Measurements from ENCODE around the gene PTPRQ. TPM values are rescaled to one million over a fixed set of nuclear protein-coding genes. Genes with fewer than 3 reads are reported as not detected.

The PTPRQ gene
- total and polyA plus RNA-seq, 2 of the 8 experiments (the other 6 are each of a cell fraction or from before 2014, with no cell fraction given): not detected

DNA sequence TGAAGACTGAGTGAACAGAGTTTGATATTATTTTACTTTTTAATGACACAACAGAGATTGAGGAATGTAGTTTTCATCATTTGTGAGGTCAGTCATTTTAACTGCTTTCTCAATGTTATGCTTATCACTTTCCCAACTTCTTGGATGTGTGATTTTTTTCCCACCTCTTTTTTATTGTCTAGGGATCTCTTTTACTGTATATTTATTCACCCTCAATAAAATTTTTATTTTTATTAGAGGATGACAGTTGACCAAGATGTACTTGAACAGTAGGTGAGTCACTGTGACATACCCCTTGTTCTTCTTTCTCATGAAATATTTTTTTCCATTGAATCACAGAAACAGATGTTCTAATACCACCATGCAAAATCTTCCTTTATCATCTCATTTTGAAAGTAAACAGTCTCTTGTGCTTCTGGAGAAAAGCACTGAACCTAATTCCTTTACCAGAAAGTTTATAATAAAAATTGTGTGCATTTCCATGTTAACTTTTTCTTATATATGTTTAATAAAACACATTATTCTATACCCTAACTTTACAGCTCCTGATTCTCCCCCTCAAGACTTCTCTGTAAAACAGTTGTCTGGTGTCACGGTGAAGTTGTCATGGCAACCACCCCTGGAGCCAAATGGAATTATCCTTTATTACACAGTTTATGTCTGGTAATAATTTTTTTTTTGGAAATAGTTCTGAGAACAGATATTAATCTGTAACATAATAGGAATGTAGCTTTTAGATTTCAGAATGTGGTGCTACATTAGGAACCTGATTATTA lies 65.9 kb downstream of the PTPRQ start:
- no peaks in the 10 kb centered on the region for H3K79me1 ChIP-seq (ENCODE audit: low read depth, low read length)
- H2AFZ ChIP-seq (ENCODE audit: low read length): no peak overlapping the region
- 80% methylated on average over 1 of the region's 1 CpG; no CpG with 5 or more reads in 1 of the 2 experiments for WGBS, 2 experiments (ENCODE audit: extremely low coverage in 1 of 2, insufficient coverage in 1 of 2, insufficient read length in 1 of 2, insufficient replicate concordance in 2 of 2, low coverage in 1 of 2, low lambda C conversion rate in 2 of 2, missing lambda C conversion rate in 1 of 2)
- H3K79me2 ChIP-seq (ENCODE audit: control insufficient read depth in 1 of 2, insufficient read depth in 2 of 2, low read length in 2 of 2): no peaks in the 10 kb centered on the region
- no peaks in the 10 kb centered on the region; a peak in 1 of 7 replicates for H3K4me1 ChIP-seq (replicated peaks in 1 of 4; ENCODE audit: control insufficient read depth in 3 of 4, insufficient read depth in 4 of 4, low read length in 3 of 4)
- no peak overlapping the region for H3K18ac ChIP-seq (ENCODE audit: extremely low read depth, low read length)
- ChIA-PET POLR2A (ENCODE audit: partially characterized antibody) (interaction anchor here (0.6 kb wide), 1 partner anchor 24 kb away, joined by 3 read pairs; no protein-coding TSS in a partner anchor), CTCF (ENCODE audit: partially characterized antibody) (interaction anchor here (0.8 to 1.4 kb wide), 2 partner anchors 8 to 201 kb away, joined by 3 to 4 read pairs; no protein-coding TSS in a partner anchor)
- H3K9me3 ChIP-seq (ENCODE audit: insufficient read depth in 2 of 2, low read depth in 1 of 2, low read length in 1 of 2): no peaks in the 10 kb centered on the region
- FAIRE-seq (no peak), DNase-seq (ENCODE audit: low read depth in 1 of 2, low spot score in 2 of 2) (no peak)
- no peak overlapping the region for H3K27ac ChIP-seq (ENCODE audit: low read depth, low read length)
- no peak overlapping the region for H2BK5ac ChIP-seq (ENCODE audit: low read depth, low read length)
- no peaks in the 10 kb centered on the region for H3K23me2 ChIP-seq (ENCODE audit: low read depth, low read length)
- H4K5ac ChIP-seq (ENCODE audit: insufficient read length, low read depth, low read length): no peak overlapping the region
- no peak overlapping the region for H3K9ac ChIP-seq (replicated peaks in 1 of 4; ENCODE audit: extremely low read depth in 1 of 4, low read depth in 3 of 4, low read length in 3 of 4)
- H4K8ac ChIP-seq (ENCODE audit: extremely low read depth, insufficient read depth, low read length): no peak overlapping the region
- H2BK15ac ChIP-seq (ENCODE audit: low read length): no peak overlapping the region
- H3K4me2 ChIP-seq (ENCODE audit: insufficient read depth in 1 of 2, low read depth in 2 of 2, low read length in 2 of 2): no peak overlapping the region
- H3K23ac ChIP-seq (ENCODE audit: insufficient read length): no peak overlapping the region
- no peak overlapping the region for H2BK120ac ChIP-seq (replicated peaks; ENCODE audit: low read depth, low read length)
- no peak overlapping the region for H2BK20ac ChIP-seq (ENCODE audit: low read length)
- H3K4me3 ChIP-seq (ENCODE audit: extremely low read depth in 1 of 4, insufficient read depth in 2 of 4, low read depth in 3 of 4, low read length in 4 of 4): no peak overlapping the region
- H3K56ac ChIP-seq (replicated peaks; ENCODE audit: insufficient read length, low read depth, low read length): no peak overlapping the region
- no peak overlapping the region for H3K14ac ChIP-seq (ENCODE audit: insufficient read length)
- no peak overlapping the region for H2AK5ac ChIP-seq (ENCODE audit: low read depth, low read length)
- no peaks in the 10 kb centered on the region for H3K36me3 ChIP-seq (ENCODE audit: control insufficient read depth in 2 of 4, insufficient read depth in 4 of 4, low read length in 3 of 4)
- H2BK12ac ChIP-seq (ENCODE audit: low read depth, low read length): no peak overlapping the region
- H3K27me3 ChIP-seq (replicated peaks in 1 of 4; ENCODE audit: control insufficient read depth in 3 of 4, extremely low read depth in 1 of 4, insufficient read depth in 3 of 4, low read length in 3 of 4): no peaks in the 10 kb centered on the region
- no peak overlapping the region for H4K91ac ChIP-seq (replicated peaks; ENCODE audit: insufficient read length, low read length)
- no peak overlapping the region for H3K4ac ChIP-seq (replicated peaks; ENCODE audit: insufficient read length, low read depth, low read length)
- H4K20me1 ChIP-seq (replicated peaks in 1 of 2; ENCODE audit: control insufficient read depth in 1 of 2, insufficient read depth in 2 of 2, low read length in 2 of 2): no peaks in the 10 kb centered on the region
- TF ChIP-seq EGR1 (IDR thresholded peaks at IDR 0.05; ENCODE audit: borderline replicate concordance, low read depth, low read length): no peak

All from H1 (cell line).